Breast epithelium (tissue), 3 donors: ENCODE data around the gene IFT81.

Experiments used
- CTCF ChIP-seq, 3 donors: fragments of 450-650 bp; IDR thresholded peaks; one replicate each; pipeline ENCODE4 v1.5.1; 2016 to 2017; ENCODE audit warnings: antibody characterized with exemption in 3 of 3, mild to moderate bottlenecking in 3 of 3, moderate library complexity in 3 of 3
- POLR2A ChIP-seq: fragments of 450-650 bp; IDR thresholded peaks from one replicate; pipeline ENCODE4 v1.6.1; 2016; ENCODE audit warnings: antibody characterized with exemption, mild to moderate bottlenecking, moderate library complexity

DNA sequence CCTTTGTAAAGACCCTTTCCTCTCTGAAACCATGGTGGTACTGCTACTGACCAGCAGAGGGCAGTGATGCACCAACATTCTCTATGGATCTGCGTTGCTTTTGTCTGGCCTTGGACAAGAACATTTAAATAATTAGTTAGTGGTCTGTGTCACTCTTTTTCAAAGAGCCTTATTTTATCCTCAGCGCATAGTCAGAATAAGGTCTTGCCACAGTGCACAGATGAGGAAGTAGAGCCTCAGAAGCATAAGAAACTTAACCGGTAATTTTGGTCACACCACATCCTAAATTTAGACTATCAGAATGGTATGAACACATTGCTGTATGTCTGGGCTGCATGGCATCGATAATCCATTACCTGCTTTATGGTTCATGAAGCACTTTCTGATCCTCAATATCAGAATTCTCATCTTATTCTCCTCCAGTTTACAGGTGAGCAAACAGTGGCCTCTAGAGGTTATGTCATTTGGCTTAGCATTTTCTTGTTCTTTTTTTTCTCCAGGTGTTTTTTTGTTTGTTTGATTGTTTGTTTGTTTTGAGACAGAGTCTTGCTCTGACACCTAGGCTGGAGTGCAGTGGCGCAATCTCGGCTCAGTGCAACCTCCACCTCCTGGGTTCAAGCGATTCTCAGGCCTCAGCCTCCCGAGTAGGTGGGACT is 23.7 kb upstream of the IFT81 start:
- TF ChIP-seq CTCF (IDR thresholded peaks at IDR 0.05): peak; percentile 93 to 97 (median 95)
- TF ChIP-seq POLR2A: no peak
